Endothelial cell of umbilical vein (primary cell): ENCODE measurements around the gene CPA3.

Source experiments
- EZH2 ChIP-seq: IDR thresholded peaks from 2 replicates; pipeline ENCODE4 v1.6.1; 2012; ENCODE audit warnings: borderline replicate concordance, low read depth, mild to moderate bottlenecking, moderate library complexity, low read length, inconsistent platforms; ENCODE audit not compliant: severe bottlenecking
- POLR2A ChIP-seq: IDR thresholded peaks from 2 replicates; pipeline ENCODE4 v1.6.1; 2012; ENCODE audit warnings: low read depth, mild to moderate bottlenecking, control low read depth, low read length
- POLR2AphosphoS5 ChIP-seq: IDR thresholded peaks from 2 replicates; pipeline ENCODE4 v1.6.1; 2012; ENCODE audit warnings: low read depth, mild to moderate bottlenecking, control low read depth, low read length, moderate library complexity; ENCODE audit not compliant: insufficient read depth
- TF ChIP-seq, protein P1 (sequence below), 2 donors: IDR thresholded peaks; 1 replicate in 1 of 2; 2 replicates in 1 of 2; pipeline ENCODE4 v1.5.1; 2011; ENCODE audit warnings: low read length in 2 of 2, mild to moderate bottlenecking in 2 of 2, moderate library complexity in 2 of 2, control low read depth in 1 of 2, inconsistent platforms in 1 of 2, low read depth in 1 of 2; ENCODE audit not compliant: insufficient read depth in 1 of 2; ENCODE audit errors: extremely low read depth in 1 of 2

DNA sequence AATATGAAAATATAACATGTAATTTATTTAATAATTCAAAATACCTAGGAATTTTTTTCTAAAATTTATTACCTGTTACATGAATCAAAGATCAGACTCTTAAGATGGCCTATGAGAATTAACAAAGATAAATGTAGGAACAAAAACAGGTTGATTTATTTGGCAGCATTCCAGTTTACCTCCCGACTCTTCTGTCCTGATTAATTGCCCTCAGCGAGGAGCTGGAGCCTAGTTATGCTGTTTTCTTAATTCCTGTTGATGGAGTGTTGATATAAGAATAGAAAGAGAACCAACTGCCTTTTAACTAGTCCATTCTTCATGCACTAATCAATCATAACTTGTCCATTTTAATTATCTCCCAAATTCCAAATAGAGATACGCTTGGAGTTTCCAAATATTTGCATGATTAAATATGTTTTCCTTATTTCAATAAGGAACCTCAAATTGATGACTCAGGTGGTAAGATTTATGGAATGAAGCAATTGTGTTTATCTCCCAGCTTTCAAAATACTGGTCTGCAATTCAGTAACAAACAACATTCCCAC, 48.0 kb upstream of the CPA3 start:
- TF ChIP-seq POLR2AphosphoS5 (no peak), POLR2A (no peak), EZH2 (no peak)
- TF ChIP-seq, protein P1, sequence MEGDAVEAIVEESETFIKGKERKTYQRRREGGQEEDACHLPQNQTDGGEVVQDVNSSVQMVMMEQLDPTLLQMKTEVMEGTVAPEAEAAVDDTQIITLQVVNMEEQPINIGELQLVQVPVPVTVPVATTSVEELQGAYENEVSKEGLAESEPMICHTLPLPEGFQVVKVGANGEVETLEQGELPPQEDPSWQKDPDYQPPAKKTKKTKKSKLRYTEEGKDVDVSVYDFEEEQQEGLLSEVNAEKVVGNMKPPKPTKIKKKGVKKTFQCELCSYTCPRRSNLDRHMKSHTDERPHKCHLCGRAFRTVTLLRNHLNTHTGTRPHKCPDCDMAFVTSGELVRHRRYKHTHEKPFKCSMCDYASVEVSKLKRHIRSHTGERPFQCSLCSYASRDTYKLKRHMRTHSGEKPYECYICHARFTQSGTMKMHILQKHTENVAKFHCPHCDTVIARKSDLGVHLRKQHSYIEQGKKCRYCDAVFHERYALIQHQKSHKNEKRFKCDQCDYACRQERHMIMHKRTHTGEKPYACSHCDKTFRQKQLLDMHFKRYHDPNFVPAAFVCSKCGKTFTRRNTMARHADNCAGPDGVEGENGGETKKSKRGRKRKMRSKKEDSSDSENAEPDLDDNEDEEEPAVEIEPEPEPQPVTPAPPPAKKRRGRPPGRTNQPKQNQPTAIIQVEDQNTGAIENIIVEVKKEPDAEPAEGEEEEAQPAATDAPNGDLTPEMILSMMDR (IDR thresholded peaks at IDR 0.05; ENCODE audit: extremely low read depth in 1 of 2, insufficient read depth in 1 of 2, low read depth in 1 of 2, low read length in 2 of 2): no peak
